A549 treated with Hydrocortisone at 1 μM for 4 hours (cell line): ENCODE results near the gene CD84. TPM values are rescaled to one million over a fixed set of nuclear protein-coding genes. Genes with fewer than 3 reads are reported as not detected.

ENCODE experiments used
- total RNA-seq: library from RNA; stranded (reverse); fragments of 200-300 nt; extraction: Qiagen RNA extraction; gene quantifications from 5 replicates; pipeline ENCODE4 v1.2.3, GENCODE V29; 2022

The CD84 gene
- not detected in 5 replicates for total RNA-seq

GRCh38 chr1:160579216-160579701 is at the start of gene CD84:
CD84 (minus strand) TSS chr1:160579496; CDS start chr1:160579437, 59 bp downstream.

GRCh38 chr1:160522622-160523345 is 56.5 kb downstream of the CD84 start, which contains the start of gene SLAMF6:
SLAMF6 (minus strand) TSS chr1:160523255; CDS start chr1:160523192, 63 bp downstream.

Other genes starting within 250 kb of the CD84 start
- 79.9 to 107 TPM (median 85.9 TPM) in 5 replicates for gene COPA, start 236.2 kb downstream of the CD84 start, total RNA-seq
- 42.3 to 49.7 TPM (median 46.6 TPM) in 5 replicates for gene NCSTN, start 236.1 kb downstream of the CD84 start, total RNA-seq
- gene NHLH1, start 212.4 kb downstream of the CD84 start, total RNA-seq = 0.35 to 0.76 TPM (median 0.42 TPM) in 5 replicates
- gene VANGL2, start 178.9 kb downstream of the CD84 start, total RNA-seq = 0.55 to 1.0 TPM (median 0.76 TPM) in 5 replicates
- not detected in 5 replicates for gene SLAMF6, start 56.2 kb downstream of the CD84 start, total RNA-seq
- not detected in 5 replicates for gene SLAMF1, start 67.5 kb upstream of the CD84 start, total RNA-seq
- gene CD48, start 132.3 kb upstream of the CD84 start, total RNA-seq = not detected in 5 replicates
- gene SLAMF7, start 159.8 kb upstream of the CD84 start, total RNA-seq = 0.99 to 2.1 TPM (median 1.8 TPM) in 5 replicates
- gene LY9, start 216.7 kb upstream of the CD84 start, total RNA-seq = 0.07 to 0.17 TPM (median 0.11 TPM) in 5 replicates